ENCODE results near the gene RFNG.

RFNG gene

DNA sequence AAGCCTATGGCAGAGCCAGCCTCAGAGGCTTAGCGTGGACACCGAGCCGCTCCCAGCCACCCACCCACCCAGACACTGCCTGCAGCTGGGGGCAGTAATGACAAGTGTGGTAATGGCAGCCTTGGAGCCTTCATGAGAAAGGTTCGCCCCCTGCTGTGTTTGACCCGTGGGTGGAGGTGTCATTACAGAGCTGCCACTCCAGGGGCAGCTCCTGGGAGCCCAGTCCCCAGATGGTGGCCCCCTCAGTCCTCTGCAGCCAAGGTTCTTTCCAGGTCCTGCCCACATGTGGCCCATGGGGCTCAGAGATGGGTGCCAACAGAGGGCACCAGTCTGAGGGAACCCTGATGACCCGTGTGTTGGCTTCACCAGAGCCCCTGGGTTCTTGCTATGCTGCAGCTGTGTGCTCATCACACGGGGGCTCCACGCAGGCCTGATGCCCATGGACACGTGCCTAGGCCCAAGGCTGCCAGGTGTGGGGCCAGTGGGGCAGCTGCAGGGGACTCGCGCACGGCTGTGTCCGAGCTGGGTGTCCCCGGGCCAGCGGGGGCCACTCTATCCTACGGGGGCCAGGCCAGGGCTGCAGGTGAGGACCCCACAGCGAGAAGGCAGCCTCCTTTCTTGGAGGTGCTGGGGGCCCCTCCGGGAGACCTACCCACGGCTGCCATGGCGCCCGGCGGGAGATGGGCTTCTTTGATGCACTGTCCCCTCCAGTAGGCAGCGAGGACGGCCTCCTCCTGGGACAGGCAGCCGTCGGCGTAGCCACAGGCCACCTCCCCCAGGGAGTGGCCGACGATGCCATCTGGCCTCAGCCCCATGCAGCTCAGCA lies 38.3 kb upstream of the RFNG start:
- no peak for DNase-seq (ENCODE audit: low spot score)

DNA sequence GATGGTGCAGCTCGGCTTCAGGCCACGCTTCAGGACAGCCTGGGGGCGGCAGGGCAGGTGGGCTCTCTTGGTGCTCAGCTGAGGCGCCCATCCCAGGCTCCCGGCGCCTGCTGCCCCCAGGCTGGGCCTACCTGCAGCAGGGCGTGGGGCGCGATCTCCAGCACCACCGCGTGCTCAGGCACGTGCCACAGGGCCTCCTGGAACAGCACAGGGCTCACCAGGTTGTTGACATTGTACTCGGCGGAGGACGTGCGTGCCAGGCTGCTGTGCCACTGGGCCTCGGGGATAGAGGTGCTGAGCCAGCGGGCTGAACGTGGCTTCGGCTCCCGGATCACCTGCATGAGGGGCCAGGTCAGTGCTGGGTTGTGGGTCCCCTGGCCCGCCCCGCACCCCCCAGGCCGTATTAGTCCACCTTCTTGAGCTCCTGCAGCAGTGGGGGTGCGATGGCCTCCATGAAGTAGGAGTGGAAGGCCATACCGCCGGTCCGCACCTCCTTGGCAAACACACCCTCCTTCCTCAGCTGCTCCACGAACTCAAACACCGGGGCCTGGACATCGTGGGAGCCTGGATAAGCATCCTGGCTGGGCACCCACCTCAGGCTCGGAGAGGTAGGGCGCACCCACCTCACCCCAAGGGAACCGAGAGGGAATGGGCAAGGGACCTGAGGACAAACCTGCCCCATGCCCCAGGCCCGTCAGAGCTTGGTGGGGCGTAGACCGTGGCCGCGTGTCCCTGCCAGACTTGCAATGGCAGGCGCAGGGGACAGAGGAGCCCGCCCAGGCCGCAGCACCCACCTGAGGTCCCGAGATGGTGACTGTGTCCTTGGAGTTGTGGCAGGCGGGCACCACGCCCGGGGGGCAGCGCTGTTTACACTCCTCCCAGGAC lies 37.5 kb upstream of the RFNG start:
- DNase-seq (ENCODE audit: low spot score), result no peak

DNA sequence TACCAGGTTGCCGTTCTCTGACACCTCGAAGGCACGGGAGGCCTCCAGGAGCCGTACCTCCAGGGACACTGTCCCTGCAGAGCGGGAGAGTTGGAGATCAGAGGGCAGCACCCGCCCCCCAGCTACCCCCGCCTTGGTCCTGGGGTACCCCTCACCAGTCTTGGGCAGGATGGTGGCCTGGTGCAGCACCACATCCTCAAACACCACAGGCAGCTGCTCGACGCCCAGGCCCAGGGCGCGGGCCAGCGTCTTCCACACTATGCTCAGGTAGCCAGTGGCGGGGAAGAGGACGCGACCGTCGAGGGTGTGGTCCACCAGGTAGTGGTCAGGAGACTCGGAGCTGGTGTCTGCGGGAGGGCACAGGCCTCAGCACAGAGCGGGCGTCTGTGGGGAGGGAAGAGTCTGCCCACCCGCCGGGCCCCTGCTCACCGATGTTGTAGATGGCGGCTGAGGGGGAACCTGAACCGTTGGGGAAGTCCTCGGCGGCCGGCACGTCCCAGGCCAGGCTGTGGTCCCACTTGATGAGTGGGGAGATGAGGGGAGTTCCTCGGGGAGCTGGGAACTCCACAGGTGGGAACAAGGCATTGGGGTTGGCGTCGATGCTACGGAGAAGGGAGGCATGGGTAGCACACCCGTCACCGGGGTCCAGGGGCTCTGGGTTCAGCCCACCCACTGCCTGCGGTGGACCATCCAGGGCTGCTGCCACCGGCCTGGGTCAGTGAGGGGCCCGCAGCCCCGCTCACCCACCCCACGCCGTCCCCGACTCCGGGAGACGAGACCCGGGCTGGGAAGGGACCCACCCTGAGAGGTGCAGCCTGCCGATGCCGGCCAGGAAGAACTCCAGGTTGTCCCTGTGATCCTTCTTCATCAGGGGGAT lies 36.6 kb upstream of the RFNG start:
- no peak for DNase-seq (ENCODE audit: low spot score)

- DNase-seq (ENCODE audit: low spot score), result no peak
Measured at GRCh38 chr17:82086941-82087906, 35.6 kb upstream of the RFNG start.

GRCh38 chr17:82085931-82086764 lies 34.5 kb upstream of the RFNG start:
- no peak for DNase-seq (ENCODE audit: low spot score)

DNA sequence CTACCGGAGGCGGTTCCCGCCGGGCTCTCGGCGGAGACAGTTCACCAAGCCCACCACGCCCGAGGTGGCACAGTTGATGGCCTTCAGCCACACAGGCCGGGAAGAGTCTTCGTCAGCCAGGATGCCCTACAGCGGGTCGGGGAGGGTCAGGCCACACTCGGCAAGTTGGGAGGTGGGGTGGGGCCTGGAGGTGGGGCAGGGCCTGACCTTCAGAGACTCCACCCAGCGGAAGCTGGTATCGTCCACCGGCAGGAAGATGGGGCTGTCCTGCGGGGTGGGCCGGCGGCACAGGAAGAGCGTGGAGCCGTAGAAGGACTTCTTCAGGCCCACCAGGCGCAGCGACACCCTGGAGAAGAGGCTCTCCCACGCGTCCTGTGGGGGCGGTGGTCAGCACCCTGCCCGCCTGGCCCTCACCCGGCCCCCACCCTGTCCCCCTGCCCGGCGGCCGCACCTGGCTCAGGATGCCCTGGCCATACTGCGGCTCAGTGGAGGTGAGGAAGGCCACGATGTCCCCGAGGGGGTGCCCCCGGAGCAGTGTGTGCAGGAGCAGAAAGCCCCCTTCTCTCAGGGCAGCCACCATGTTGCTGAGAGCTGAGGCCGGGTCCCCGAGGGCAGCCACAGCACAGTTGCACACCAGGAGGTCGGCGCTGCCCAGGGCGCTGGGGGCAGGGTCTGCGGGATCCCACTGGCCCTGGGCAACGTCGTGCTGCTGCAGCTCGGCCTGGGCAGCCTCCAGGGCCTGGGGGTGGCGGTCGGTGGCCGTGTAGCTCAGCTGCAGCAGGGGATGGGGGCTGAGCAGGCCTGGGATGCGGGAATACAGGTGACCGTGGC lies 33.6 kb upstream of the RFNG start:
- DNase-seq (ENCODE audit: low spot score), result no peak

- no peak for DNase-seq (ENCODE audit: low spot score)
Measured at GRCh38 chr17:82084373-82085030, 32.9 kb upstream of the RFNG start.

GRCh38 chr17:82083533-82084359 lies 32.1 kb upstream of the RFNG start:
- no peak for DNase-seq (ENCODE audit: low spot score)

- DNase-seq (ENCODE audit: low spot score), result no peak
Measured at GRCh38 chr17:82083009-82083408, 31.4 kb upstream of the RFNG start.

- no peak for DNase-seq (ENCODE audit: low spot score)
Measured at GRCh38 chr17:82082456-82082855, 30.8 kb upstream of the RFNG start.

GRCh38 chr17:82081966-82082365 lies 30.4 kb upstream of the RFNG start:
- DNase-seq (ENCODE audit: low spot score), result no peak

- no peak for DNase-seq (ENCODE audit: low spot score)
Measured at GRCh38 chr17:82081546-82081945, 29.9 kb upstream of the RFNG start.

GRCh38 chr17:82080789-82081464 lies 29.3 kb upstream of the RFNG start:
- DNase-seq (ENCODE audit: low spot score), result no peak

DNA sequence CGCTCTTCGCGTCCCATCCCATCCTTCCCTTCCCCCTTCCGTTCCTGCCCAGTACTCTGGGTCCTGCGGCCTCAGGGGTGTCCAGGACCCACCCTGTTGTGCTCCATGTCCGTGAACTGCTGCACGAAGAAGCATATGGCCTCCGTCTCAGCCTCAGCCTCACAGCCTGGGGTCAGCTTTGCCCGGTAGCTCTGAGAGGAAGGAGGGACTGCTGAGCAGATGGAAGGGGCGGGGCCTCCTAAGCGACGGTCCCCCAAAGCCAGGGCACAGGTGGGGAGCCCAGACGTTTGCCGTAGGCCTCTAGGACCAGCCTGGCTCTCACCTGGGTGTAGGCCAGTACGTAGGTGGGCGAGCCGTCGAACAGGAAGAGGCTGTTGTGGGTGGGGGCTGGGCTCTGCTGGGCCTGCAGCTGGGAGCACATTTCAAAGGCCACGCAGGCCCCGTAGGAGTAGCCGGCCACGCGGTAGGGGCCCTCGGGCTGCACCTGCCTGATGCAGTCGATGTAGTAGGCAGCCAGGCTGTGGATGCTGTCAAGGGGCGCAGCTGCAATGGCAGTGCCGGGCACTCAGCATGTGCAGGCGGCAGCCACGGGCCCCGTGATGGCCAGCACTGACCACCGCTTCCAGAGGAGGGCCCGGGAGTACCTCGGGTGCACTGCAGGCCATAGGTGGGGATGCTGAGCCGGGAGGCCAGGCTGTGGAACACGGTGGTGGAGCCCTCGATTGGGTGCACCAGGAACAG lies 28.6 kb upstream of the RFNG start:
- no peak for DNase-seq (ENCODE audit: low spot score)

DNA sequence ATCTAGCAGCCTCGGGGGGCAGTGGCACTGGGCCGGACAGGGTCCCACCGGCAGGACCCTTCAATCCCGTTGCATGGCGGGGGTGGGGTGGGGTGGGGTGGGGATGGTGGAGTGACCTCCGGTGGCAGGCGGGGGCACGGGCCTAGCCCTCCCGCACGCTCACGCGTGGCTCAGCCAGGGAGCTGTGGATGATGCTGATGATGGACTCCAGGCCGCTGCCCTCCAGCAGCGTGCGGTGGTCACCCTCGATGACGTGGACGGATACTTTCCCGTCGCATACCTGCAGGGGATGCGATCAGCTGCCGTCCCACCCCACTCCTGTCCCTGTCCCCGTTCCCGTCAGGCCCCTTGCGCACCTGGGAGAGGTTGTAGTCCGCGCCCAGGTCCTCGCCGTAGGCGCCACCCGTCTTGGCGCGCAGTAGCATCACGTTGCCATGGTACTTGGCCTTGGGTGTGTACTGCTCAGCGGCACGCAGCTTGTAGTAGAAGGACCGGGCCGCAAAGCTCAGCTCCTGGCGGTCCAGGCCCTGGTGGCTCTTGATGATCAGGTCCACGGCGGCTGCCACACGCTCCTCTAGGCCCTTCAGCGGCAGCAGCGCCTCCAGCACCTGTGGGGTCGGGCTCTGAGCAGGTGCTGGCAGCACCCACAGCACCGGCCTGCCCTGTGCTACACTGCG lies 27.5 kb upstream of the RFNG start:
- no peak for DNase-seq (ENCODE audit: low spot score)

GRCh38 chr17:82078433-82078832 lies 26.8 kb upstream of the RFNG start:
- no peak for DNase-seq (ENCODE audit: low spot score)

All from HuH-7 (cell line).